GM18870 (cell line): ENCODE data around the gene SNX30.
A peak's percentile ranks its signal among the peaks of the same experiment; 100 is the strongest.

Experiments
- ATAC-seq: cut with Tn5 transposase; IDR thresholded peaks from one replicate; pipeline ENCODE4 v1.9.1; 2021; ENCODE audit warnings: moderate library complexity; ENCODE audit not compliant: unreplicated experiment

Gene SNX30

DNA sequence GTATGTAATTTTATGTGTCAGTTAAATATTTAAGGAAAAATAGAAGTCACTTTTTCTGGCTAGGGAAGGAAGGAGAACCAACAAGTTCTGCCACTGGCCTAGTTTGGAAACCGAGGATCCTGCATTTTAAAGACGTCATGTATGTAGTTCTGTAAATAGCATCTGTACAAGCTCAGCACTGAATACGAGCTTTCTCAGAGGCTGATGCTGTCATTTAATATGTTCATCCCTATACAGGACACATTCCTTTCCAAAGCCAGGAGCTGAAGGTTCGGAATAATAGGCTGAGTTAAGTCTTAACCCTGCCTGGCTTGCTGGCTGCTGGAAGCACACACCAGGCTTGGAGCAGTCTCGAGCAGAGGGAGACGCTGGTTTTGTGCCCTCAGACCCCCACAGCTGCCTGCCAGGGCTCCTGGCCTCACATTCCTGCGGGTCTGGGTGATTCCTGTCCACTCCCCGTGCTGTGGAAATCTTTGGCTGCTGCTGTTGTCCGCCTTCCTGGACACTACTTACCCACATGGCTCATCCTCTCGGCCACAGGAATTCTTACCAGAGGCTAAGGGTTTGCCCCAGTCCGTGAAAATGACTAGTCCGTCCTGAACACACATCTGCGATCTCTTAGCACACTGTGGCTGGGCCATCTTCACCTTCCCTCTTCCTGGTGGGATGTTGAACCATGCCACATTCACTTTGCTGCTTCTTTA lies 103.5 kb downstream of the SNX30 start:
- ATAC-seq: no peak

DNA sequence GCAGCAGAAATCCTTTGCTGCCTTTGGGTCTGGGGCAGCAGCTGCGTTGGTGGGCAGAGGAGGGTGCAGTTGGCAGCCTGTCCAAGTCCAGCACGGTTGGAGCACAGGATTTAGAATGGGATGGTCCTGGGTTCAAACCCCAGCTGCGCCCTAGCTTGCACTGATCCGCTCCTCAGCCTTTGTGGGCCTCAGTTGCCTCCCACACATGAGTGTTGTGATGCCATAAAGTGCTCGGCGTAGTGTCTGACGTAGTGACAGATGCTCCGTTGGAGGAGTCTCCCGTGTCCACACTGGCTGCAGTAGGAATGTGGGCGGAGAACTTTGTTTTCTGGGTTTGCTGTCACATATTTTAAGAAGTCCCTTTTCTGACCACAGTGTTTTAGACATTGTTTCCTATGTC lies 104.1 kb downstream of the SNX30 start:
- no peak for ATAC-seq

- ATAC-seq: no peak
Measured at GRCh38 chr9:112856200-112856599, 105.6 kb downstream of the SNX30 start.

DNA sequence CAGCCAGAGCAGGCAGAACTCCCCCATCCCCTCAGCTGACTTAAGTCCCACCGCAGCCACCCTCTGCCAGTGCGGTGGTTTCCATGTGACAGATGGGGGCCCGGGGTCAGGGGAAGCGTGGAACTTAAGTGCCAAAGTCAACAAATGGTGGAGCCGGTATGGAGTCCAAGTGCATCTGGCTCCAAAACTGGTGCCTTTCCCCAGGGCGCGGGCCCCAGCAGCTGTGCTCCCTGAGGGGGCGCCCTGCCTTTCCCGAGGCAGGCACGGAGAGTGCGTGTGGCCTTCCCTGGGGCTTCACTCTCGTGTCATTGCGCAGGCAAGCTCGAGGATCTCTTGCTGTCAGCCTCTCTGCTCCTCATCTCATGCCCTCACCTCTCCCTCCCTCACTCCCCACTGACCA lies 106.3 kb downstream of the SNX30 start:
- no peak for ATAC-seq

DNA sequence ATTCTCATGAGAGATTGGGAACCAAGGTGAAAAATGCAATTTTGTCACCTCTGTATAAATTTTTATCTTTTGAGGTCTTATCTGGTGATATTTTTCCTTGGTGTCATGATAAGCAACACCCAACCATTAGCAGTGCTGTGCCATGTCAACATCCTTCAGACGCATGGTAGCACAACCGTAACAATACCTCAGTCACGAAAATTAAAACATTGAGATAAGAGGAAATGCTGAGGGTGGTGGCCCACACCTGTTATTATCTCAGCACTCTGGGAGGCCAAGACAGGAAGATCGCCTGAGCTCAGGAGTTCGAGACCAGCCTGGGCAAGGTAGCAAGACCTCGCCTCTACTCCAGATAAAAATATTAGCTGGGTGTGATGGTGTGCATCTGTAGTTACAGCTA lies 107.4 kb downstream of the SNX30 start:
- ATAC-seq: no peak

- ATAC-seq: peak; percentile 62
Measured at GRCh38 chr9:112858625-112859147, 108.1 kb downstream of the SNX30 start.

DNA sequence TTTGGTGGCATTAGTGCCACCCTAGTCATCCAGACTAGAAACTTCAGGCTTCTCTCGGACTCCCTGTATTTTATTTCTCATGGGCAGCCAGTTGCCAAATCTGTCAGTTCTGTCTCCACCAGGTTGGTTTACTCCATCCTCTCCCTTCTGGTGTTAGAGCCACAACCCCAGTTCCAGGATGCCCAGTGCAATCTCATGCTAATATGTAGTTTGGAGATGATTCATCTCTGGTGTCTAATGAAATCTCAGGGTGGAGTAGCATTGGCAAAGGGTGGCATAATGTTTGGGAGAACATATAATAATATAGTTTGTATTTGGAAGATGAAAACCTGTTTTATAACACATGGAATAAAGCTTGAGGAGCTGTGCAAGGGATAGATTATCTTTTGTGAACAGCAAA lies 109.9 kb downstream of the SNX30 start:
- no peak for ATAC-seq

DNA sequence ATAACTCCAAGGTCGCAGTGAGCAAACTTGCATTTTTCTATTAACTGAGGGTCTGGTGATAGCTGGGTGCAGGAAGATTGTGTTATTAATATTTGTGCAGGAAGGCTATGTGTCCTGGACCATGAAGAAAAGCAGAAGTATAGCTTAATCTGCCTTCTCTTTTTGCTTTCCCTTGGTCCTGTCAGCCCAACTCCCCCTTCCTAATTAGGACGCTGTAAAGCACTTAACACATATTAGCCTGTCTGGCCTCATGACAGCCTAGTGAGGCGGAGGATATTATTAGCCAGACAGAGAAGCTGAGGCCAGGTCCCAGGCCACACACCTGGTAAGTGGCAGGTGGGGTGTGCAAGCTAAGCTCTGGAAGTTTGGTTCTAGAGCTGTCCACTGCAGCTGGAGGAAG lies 110.6 kb downstream of the SNX30 start:
- ATAC-seq: no peak

DNA sequence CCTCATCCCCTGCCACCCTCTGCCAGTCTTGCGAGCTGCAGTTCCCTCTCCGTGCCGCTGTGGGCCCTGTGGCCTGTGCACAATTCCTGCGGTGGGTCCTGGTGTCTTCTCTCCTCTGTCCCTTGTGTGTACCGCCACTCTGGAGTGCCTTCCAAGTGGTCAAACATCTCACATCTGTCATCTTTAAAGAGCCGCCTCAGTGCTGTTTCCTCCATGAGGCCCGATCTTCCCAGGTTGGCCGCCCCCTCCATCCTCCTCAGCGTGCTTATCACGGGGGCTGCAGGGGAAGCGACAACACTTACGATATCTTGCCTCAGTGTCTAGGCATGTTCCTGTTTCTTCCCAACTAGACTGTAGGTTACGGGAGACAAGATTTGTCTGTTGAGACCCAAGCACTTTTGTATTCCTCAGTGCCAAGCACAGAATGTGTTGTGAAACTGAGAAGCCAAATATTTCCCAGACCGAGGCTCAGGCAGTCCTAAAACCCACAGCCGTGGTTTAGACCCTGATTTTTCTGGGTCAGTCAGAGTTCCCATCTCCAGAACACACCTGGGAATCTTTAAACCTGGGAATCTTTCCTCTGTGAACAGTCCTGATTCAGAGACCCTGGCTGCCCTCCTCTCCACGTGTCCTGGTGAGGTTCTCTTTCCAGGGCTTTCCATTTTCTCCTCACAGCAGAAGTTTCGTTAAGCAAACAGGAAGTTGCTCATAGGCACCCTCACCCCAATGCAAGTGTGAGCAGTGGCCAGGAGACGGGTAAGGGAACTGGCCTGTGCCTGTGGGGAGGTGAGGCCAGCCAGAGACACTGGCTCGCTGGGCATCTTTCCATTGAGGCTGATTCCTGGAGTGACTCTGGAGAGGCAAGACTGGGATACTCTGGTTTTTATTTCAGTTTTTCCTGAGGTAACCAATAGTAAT lies 111.3 kb downstream of the SNX30 start:
- ATAC-seq: no peak

- no peak for ATAC-seq
Measured at GRCh38 chr9:112863214-112863613, 112.7 kb downstream of the SNX30 start.

- no peak for ATAC-seq
Measured at GRCh38 chr9:112863746-112864145, 113.2 kb downstream of the SNX30 start.

GRCh38 chr9:112864403-112864802 lies 113.8 kb downstream of the SNX30 start:
- no peak for ATAC-seq

DNA sequence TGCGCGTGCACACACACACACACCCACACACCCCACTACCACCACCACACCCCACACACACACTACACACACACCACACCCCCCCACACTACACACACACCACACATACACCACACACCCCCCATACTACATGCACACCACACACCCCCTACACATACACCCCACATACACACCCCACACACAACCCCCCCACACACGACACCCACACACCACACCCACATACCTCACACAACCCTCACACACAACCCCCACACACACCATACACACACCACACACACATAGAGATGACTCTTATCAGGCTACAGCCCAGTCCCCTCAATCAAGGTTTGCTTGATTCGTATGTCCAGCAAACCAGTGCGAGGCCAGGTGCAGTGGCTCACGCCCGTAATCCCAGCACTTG lies 114.4 kb downstream of the SNX30 start:
- no peak for ATAC-seq

- ATAC-seq: no peak
Measured at GRCh38 chr9:112866662-112867274, 116.2 kb downstream of the SNX30 start.

GRCh38 chr9:112867275-112867991 lies 116.9 kb downstream of the SNX30 start:
- no peak for ATAC-seq

GRCh38 chr9:112868461-112868860 lies 117.9 kb downstream of the SNX30 start:
- ATAC-seq: no peak

GRCh38 chr9:112869041-112869529 lies 118.5 kb downstream of the SNX30 start:
- no peak for ATAC-seq

GRCh38 chr9:112869917-112870316 lies 119.4 kb downstream of the SNX30 start:
- no peak for ATAC-seq

GRCh38 chr9:112870556-112870955 lies 120.0 kb downstream of the SNX30 start:
- no peak for ATAC-seq

GRCh38 chr9:112872019-112872418 lies 121.5 kb downstream of the SNX30 start:
- ATAC-seq: no peak
